H1 (cell line): Measurements from ENCODE around the gene HIVEP3. TPM values are rescaled to one million over a fixed set of nuclear protein-coding genes. Genes with fewer than 3 reads are reported as not detected.
A peak's percentile ranks its signal among the peaks of the same experiment; 100 is the strongest.

Source experiments
- BACH1 ChIP-seq: IDR thresholded peaks from 2 replicates; pipeline ENCODE4 v1.6.1; 2012; ENCODE audit warnings: low read length, improper control_type of control experiment
- CEBPB ChIP-seq: IDR thresholded peaks from 2 replicates; pipeline ENCODE4 v1.6.1; 2012; ENCODE audit warnings: low read depth, low read length
- FOSL1 ChIP-seq: IDR thresholded peaks from 2 replicates; pipeline ENCODE4 v1.6.1; 2011; ENCODE audit warnings: mild to moderate bottlenecking, low read depth, low read length, moderate library complexity; ENCODE audit not compliant: insufficient read depth
- KDM4A ChIP-seq: IDR thresholded peaks from one replicate; pipeline ENCODE4 v1.7.1; 2012; ENCODE audit warnings: low read depth, mild to moderate bottlenecking, moderate library complexity, low read length, inconsistent platforms; ENCODE audit not compliant: severe bottlenecking
- MAX ChIP-seq: IDR thresholded peaks from 2 replicates; pipeline ENCODE4 v1.6.1; 2012; ENCODE audit warnings: inconsistent platforms
- RFX5 ChIP-seq: IDR thresholded peaks from 2 replicates; pipeline ENCODE4 v1.6.1; 2011; ENCODE audit warnings: low read depth, low read length, improper control_type of control experiment, borderline replicate concordance
- TBP ChIP-seq: IDR thresholded peaks from 2 replicates; pipeline ENCODE4 v1.6.1; 2011; ENCODE audit warnings: low read depth, low read length, improper control_type of control experiment
- polyA plus RNA-seq, 7 experiments: library from polyadenylated mRNA; depleted of rRNA in 3 of 7; stranded (reverse) in 5 of 7; unstranded in 2 of 7; fragments of >200 nt in 5 of 7; fragments of 200-250 nt in 2 of 7; gene quantifications; 1 replicate in 5 of 7; 2 replicates in 1 of 7; 4 replicates in 1 of 7; pipeline versions ENCODE4 v1.2.1 to v1.2.3, GENCODE V29; 2011 to 2013; ENCODE audit warnings: missing spikeins in 2 of 7, mixed read lengths in 2 of 7
- total RNA-seq: library from RNA; stranded (reverse); fragmentation: NEBNext Ultra II Directional; extraction: Animal tissue kit (Norgen Biotek cat#: 25700); gene quantifications from 2 replicates; pipeline ENCODE4 v1.2.1, GENCODE V29; 2021
- TF ChIP-seq, protein P1 (sequence below), 3 experiments: IDR thresholded peaks; 1 replicate in 2 of 3; 2 replicates in 1 of 3; pipeline versions ENCODE4 v1.5.1 to v1.6.1; 2011; ENCODE audit warnings: low read length in 3 of 3, mild to moderate bottlenecking in 3 of 3, inconsistent platforms in 2 of 3, low read depth in 1 of 3, moderate library complexity in 1 of 3; ENCODE audit not compliant: insufficient read depth in 1 of 3; ENCODE audit errors: control extremely low read depth in 1 of 3
- TF ChIP-seq, protein P2 (sequence below): fragments of 300-600 bp; sonication (generic); IDR thresholded peaks from 2 replicates; pipeline ENCODE4 v1.7.1; 2012; ENCODE audit warnings: low read length, moderate library complexity, mild to moderate bottlenecking, inconsistent platforms; ENCODE audit not compliant: insufficient replicate concordance

The HIVEP3 gene
- total and polyA plus RNA-seq, 2 of the 8 experiments (the other 6 are each of a cell fraction or from before 2014, with no cell fraction given): 0.24 to 0.69 TPM

GRCh38 chr1:41823471-41823870 is 95.3 kb downstream of the HIVEP3 start (continued):
- no peak for TF ChIP-seq RFX5
- TF ChIP-seq CEBPB: no peak
- peak; percentile 45; the same call in 1 of the 2 replicates for TF ChIP-seq MAX
- TF ChIP-seq, protein P1, sequence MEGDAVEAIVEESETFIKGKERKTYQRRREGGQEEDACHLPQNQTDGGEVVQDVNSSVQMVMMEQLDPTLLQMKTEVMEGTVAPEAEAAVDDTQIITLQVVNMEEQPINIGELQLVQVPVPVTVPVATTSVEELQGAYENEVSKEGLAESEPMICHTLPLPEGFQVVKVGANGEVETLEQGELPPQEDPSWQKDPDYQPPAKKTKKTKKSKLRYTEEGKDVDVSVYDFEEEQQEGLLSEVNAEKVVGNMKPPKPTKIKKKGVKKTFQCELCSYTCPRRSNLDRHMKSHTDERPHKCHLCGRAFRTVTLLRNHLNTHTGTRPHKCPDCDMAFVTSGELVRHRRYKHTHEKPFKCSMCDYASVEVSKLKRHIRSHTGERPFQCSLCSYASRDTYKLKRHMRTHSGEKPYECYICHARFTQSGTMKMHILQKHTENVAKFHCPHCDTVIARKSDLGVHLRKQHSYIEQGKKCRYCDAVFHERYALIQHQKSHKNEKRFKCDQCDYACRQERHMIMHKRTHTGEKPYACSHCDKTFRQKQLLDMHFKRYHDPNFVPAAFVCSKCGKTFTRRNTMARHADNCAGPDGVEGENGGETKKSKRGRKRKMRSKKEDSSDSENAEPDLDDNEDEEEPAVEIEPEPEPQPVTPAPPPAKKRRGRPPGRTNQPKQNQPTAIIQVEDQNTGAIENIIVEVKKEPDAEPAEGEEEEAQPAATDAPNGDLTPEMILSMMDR (IDR thresholded peaks at IDR 0.05; ENCODE audit: control extremely low read depth in 1 of 3, insufficient read depth in 1 of 3, low read depth in 1 of 3, low read length in 3 of 3): no peak
- TF ChIP-seq, protein P2, sequence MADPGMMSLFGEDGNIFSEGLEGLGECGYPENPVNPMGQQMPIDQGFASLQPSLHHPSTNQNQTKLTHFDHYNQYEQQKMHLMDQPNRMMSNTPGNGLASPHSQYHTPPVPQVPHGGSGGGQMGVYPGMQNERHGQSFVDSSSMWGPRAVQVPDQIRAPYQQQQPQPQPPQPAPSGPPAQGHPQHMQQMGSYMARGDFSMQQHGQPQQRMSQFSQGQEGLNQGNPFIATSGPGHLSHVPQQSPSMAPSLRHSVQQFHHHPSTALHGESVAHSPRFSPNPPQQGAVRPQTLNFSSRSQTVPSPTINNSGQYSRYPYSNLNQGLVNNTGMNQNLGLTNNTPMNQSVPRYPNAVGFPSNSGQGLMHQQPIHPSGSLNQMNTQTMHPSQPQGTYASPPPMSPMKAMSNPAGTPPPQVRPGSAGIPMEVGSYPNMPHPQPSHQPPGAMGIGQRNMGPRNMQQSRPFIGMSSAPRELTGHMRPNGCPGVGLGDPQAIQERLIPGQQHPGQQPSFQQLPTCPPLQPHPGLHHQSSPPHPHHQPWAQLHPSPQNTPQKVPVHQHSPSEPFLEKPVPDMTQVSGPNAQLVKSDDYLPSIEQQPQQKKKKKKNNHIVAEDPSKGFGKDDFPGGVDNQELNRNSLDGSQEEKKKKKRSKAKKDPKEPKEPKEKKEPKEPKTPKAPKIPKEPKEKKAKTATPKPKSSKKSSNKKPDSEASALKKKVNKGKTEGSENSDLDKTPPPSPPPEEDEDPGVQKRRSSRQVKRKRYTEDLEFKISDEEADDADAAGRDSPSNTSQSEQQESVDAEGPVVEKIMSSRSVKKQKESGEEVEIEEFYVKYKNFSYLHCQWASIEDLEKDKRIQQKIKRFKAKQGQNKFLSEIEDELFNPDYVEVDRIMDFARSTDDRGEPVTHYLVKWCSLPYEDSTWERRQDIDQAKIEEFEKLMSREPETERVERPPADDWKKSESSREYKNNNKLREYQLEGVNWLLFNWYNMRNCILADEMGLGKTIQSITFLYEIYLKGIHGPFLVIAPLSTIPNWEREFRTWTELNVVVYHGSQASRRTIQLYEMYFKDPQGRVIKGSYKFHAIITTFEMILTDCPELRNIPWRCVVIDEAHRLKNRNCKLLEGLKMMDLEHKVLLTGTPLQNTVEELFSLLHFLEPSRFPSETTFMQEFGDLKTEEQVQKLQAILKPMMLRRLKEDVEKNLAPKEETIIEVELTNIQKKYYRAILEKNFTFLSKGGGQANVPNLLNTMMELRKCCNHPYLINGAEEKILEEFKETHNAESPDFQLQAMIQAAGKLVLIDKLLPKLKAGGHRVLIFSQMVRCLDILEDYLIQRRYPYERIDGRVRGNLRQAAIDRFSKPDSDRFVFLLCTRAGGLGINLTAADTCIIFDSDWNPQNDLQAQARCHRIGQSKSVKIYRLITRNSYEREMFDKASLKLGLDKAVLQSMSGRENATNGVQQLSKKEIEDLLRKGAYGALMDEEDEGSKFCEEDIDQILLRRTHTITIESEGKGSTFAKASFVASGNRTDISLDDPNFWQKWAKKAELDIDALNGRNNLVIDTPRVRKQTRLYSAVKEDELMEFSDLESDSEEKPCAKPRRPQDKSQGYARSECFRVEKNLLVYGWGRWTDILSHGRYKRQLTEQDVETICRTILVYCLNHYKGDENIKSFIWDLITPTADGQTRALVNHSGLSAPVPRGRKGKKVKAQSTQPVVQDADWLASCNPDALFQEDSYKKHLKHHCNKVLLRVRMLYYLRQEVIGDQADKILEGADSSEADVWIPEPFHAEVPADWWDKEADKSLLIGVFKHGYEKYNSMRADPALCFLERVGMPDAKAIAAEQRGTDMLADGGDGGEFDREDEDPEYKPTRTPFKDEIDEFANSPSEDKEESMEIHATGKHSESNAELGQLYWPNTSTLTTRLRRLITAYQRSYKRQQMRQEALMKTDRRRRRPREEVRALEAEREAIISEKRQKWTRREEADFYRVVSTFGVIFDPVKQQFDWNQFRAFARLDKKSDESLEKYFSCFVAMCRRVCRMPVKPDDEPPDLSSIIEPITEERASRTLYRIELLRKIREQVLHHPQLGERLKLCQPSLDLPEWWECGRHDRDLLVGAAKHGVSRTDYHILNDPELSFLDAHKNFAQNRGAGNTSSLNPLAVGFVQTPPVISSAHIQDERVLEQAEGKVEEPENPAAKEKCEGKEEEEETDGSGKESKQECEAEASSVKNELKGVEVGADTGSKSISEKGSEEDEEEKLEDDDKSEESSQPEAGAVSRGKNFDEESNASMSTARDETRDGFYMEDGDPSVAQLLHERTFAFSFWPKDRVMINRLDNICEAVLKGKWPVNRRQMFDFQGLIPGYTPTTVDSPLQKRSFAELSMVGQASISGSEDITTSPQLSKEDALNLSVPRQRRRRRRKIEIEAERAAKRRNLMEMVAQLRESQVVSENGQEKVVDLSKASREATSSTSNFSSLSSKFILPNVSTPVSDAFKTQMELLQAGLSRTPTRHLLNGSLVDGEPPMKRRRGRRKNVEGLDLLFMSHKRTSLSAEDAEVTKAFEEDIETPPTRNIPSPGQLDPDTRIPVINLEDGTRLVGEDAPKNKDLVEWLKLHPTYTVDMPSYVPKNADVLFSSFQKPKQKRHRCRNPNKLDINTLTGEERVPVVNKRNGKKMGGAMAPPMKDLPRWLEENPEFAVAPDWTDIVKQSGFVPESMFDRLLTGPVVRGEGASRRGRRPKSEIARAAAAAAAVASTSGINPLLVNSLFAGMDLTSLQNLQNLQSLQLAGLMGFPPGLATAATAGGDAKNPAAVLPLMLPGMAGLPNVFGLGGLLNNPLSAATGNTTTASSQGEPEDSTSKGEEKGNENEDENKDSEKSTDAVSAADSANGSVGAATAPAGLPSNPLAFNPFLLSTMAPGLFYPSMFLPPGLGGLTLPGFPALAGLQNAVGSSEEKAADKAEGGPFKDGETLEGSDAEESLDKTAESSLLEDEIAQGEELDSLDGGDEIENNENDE: no peak
- TF ChIP-seq BACH1: no peak
- no peak for TF ChIP-seq TBP
- TF ChIP-seq KDM4A: no peak
- TF ChIP-seq FOSL1: no peak
